ENCODE results near the gene ABHD17A. TPM values are rescaled to one million over a fixed set of nuclear protein-coding genes. Genes with fewer than 3 reads are reported as not detected.

The ABHD17A gene
- total and polyA plus RNA-seq, 2 of the 8 experiments (the other 6 are each of a cell fraction or from before 2014, with no cell fraction given) = 41.2 to 87.4 TPM

- TF ChIP-seq POLR2A (IDR thresholded peaks at IDR 0.05; ENCODE audit: control extremely low read depth in 1 of 2, low read depth in 2 of 2, low read length in 2 of 2) (no peak), USF2 (IDR thresholded peaks at IDR 0.05; ENCODE audit: low read length) (no peak), PHF8 (conservative IDR thresholded peaks at IDR 0.05; ENCODE audit: low read depth, low read length) (no peak), HDAC2 (IDR thresholded peaks at IDR 0.05; ENCODE audit: borderline replicate concordance in 1 of 2, low read depth in 2 of 2, low read length in 2 of 2) (no peak), EGR1 (IDR thresholded peaks at IDR 0.05; ENCODE audit: borderline replicate concordance, low read depth, low read length) (no peak)
Measured at GRCh38 chr19:1909761-1910080, 24.4 kb upstream of the ABHD17A start (continued).
